ENCODE measurements around the gene SSX2IP. TPM values are rescaled to one million over a fixed set of nuclear protein-coding genes. Genes with fewer than 3 reads are reported as not detected.

SSX2IP gene
- total RNA-seq, 1 experiment from 2014 or later = 20.8 TPM

DNA sequence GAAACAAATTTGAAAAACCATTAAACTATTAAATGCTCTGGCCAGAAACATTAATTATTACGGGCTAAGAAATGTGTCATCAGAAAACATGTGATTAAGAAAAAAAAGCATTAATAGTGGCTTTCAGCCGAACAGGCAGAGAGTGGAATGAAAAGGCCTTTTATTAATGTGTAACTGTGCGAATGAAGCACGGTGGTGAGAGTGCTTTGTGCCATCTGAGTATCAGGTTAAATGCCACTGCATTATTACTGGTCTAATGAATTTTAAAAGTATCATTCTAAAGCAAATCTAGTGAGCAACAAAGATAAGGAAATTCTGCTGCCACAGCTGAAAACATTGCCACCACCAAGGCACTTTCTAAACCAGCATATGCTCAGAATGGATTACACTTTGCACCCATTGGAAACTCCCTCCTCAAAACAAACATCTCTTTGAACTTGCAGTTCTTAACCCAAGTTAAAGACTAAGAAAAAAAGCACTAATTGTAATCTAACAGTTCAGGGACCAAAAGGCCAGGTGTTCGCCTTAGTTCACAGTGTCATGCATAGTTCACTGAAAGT, 30.0 kb upstream of the SSX2IP start (continued):
- TF ChIP-seq USF1 (CRISPR knock-in tag; IDR thresholded peaks at IDR 0.05) = no peak
- TF ChIP-seq ATF2 (CRISPR knock-in tag; IDR thresholded peaks at IDR 0.05; ENCODE audit: borderline replicate concordance, low read depth) = no peak
- no peak for TF ChIP-seq GTF2I (CRISPR knock-in tag; conservative IDR thresholded peaks at IDR 0.05)
- no peak for TF ChIP-seq ESRRA (CRISPR knock-in tag; IDR thresholded peaks at IDR 0.05; ENCODE audit: borderline replicate concordance)
- no peak for TF ChIP-seq NR1H2 (CRISPR knock-in tag; IDR thresholded peaks at IDR 0.05)
- no peak for TF ChIP-seq NR2C2 (CRISPR knock-in tag; IDR thresholded peaks at IDR 0.05)

- H3K27ac Mint-ChIP-seq = no peak overlapping the region
- DNase-seq (ENCODE audit: low spot score) (no peak), ATAC-seq (no peak)
- H3K4me1 Mint-ChIP-seq = peaks cover 15% of the 10 kb centered on the region
- no peak overlapping the region for H3K4me3 Mint-ChIP-seq
- ChIA-PET CTCF (interaction anchor here (0.9 kb wide), 1 partner anchor 51 kb away, joined by 4 read pairs; no protein-coding TSS in a partner anchor), POLR2A (no interaction called here)
- no peaks in the 10 kb centered on the region for H3K9me3 Mint-ChIP-seq
- H3K27me3 Mint-ChIP-seq (ENCODE audit: low read depth) = no peaks in the 10 kb centered on the region
- H3K36me3 Mint-ChIP-seq = no peaks in the 10 kb centered on the region
- TF ChIP-seq GTF2I (CRISPR knock-in tag; conservative IDR thresholded peaks at IDR 0.05) = no peak
- TF ChIP-seq, protein P1, sequence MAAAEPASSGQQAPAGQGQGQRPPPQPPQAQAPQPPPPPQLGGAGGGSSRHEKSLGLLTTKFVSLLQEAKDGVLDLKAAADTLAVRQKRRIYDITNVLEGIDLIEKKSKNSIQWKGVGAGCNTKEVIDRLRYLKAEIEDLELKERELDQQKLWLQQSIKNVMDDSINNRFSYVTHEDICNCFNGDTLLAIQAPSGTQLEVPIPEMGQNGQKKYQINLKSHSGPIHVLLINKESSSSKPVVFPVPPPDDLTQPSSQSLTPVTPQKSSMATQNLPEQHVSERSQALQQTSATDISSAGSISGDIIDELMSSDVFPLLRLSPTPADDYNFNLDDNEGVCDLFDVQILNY (CRISPR knock-in tag; IDR thresholded peaks at IDR 0.05) = no peak
- TF ChIP-seq, protein P2, sequence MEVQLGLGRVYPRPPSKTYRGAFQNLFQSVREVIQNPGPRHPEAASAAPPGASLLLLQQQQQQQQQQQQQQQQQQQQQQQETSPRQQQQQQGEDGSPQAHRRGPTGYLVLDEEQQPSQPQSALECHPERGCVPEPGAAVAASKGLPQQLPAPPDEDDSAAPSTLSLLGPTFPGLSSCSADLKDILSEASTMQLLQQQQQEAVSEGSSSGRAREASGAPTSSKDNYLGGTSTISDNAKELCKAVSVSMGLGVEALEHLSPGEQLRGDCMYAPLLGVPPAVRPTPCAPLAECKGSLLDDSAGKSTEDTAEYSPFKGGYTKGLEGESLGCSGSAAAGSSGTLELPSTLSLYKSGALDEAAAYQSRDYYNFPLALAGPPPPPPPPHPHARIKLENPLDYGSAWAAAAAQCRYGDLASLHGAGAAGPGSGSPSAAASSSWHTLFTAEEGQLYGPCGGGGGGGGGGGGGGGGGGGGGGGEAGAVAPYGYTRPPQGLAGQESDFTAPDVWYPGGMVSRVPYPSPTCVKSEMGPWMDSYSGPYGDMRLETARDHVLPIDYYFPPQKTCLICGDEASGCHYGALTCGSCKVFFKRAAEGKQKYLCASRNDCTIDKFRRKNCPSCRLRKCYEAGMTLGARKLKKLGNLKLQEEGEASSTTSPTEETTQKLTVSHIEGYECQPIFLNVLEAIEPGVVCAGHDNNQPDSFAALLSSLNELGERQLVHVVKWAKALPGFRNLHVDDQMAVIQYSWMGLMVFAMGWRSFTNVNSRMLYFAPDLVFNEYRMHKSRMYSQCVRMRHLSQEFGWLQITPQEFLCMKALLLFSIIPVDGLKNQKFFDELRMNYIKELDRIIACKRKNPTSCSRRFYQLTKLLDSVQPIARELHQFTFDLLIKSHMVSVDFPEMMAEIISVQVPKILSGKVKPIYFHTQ (CRISPR knock-in tag; IDR thresholded peaks at IDR 0.05) = no peak
- no peak for TF ChIP-seq NFYB (CRISPR knock-in tag; conservative IDR thresholded peaks at IDR 0.05; ENCODE audit: low read depth)
- TF ChIP-seq ZNF138 (CRISPR knock-in tag; conservative IDR thresholded peaks at IDR 0.05) = no peak
- TF ChIP-seq ATF2 (CRISPR knock-in tag; IDR thresholded peaks at IDR 0.05; ENCODE audit: borderline replicate concordance, low read depth) = no peak
Observed at GRCh38 chr1:84719543-84720217, 29.4 kb upstream of the SSX2IP start.

- ChIA-PET POLR2A (no interaction called here), CTCF (interaction anchor here (0.7 to 3.8 kb wide), 5 partner anchors 9 to 67 kb away, joined by 3 to 44 read pairs (median 4); no protein-coding TSS in a partner anchor)
- Mint-ChIP-seq H3K4me3 (no peak overlapping the region), H3K4me1 (peaks cover 8% of the 10 kb centered on the region), H3K27ac (no peak overlapping the region), H3K36me3 (no peaks in the 10 kb centered on the region), H3K9me3 (peaks cover 5% of the 10 kb centered on the region), H3K27me3 (ENCODE audit: low read depth) (no peaks in the 10 kb centered on the region)
- TF ChIP-seq CREB1 (CRISPR knock-in tag; IDR thresholded peaks at IDR 0.05) (no peak), MYBL2 (CRISPR knock-in tag; IDR thresholded peaks at IDR 0.05) (no peak)
- TF ChIP-seq, protein P3, sequence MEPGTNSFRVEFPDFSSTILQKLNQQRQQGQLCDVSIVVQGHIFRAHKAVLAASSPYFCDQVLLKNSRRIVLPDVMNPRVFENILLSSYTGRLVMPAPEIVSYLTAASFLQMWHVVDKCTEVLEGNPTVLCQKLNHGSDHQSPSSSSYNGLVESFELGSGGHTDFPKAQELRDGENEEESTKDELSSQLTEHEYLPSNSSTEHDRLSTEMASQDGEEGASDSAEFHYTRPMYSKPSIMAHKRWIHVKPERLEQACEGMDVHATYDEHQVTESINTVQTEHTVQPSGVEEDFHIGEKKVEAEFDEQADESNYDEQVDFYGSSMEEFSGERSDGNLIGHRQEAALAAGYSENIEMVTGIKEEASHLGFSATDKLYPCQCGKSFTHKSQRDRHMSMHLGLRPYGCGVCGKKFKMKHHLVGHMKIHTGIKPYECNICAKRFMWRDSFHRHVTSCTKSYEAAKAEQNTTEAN (CRISPR knock-in tag; IDR thresholded peaks at IDR 0.05) = no peak
- ATAC-seq = peak; percentile 69
- DNase-seq (ENCODE audit: low spot score) = no peak
Observed at GRCh38 chr1:84715342-84716019, 25.2 kb upstream of the SSX2IP start.
